ENCODE measurements around the gene GNAQ. TPM values are rescaled to one million over a fixed set of nuclear protein-coding genes. Genes with fewer than 3 reads are reported as not detected.
A peak's percentile ranks its signal among the peaks of the same experiment; 100 is the strongest.
"Not testable (repeated sequence)": the region's sequence is repeated elsewhere in the genome, so short reads cannot be mapped to it uniquely, and the experiment has no call there.

Gene GNAQ
- polyA plus RNA-seq, 1 donor, result 29.4 TPM

DNA sequence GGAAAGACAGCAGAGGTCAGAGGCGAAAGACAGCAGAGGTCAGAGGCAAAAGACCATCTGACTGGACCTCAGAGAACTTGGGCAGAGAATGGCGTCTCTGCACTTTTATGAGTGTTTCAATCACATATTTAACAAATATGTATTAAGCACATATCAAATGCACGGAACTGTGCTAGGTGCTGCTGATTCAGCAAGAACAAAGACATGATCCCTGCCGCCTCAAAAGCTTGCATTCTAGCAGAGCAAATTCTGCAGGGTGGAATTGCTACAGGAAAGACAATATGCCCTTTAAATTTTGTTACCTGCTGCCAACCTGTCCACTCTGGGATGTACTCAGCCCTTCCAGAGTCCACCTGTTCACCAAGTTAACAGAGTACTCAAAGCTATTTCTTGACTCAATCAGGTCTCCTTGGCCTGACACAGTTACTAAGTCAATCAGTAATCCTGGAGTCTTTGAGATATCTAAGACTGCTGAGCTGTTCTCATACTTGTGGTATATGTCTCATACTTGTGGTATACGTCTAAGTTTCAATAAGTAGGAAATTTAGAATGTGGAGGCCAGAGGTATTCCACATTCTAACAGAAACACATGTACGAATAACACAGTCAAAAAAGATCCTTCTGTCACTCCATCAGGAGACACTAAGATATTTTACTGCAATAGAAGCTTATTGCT is 131.8 kb downstream of the GNAQ start:
- no peak for DNase-seq

DNA sequence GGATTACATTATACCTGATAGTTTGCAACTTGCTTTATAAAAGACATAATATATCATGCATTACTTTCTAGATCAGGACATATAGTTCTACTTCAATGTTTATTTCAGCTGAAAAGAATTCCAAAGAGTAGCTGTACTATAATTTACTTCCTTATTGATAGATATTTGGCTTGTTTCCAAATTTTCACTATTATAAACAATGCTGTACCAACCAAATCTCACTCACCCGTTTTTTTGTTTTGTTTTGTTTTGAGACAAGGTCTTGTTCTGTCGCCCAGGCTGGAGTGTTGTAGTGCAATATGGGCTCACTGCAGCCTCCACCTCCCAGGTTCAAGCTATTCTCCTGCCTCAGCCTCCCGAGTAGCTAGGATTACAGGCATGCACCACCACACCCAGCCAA is 132.7 kb downstream of the GNAQ start:
- no peak for DNase-seq

- DNase-seq, result no peak
These were observed 134.5 kb downstream of the GNAQ start for GRCh38 chr9:77896938-77897667.

DNA sequence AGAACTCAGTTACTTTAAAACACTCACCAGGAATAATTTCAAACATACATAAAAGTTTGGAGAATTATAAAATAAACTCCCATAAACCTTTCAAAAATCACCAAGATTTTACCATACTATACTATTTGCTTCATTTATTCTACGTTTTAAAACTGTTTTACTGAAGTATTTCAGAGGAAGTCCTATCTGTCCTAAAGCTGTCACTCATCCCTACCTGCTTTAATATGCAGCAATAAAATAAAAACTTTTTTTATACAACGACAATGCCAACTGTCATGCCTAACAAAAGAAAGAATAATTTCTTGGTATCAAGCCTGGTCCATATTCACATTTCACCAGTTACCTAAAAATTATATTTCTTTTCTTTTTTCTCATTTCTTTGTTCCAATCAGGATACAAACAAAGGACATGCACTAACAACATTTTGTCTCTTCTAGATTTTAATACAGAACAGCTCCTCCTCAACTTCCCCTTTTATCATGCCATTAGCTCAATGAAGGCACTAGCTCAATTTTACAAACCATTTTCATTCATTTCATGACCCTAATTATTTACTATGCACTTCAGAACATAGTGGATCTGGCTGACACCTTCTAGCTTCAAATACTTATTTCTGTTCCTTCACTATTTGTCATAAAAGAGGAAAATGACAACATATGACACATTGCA is 135.2 kb downstream of the GNAQ start:
- DNase-seq, result no peak

DNA sequence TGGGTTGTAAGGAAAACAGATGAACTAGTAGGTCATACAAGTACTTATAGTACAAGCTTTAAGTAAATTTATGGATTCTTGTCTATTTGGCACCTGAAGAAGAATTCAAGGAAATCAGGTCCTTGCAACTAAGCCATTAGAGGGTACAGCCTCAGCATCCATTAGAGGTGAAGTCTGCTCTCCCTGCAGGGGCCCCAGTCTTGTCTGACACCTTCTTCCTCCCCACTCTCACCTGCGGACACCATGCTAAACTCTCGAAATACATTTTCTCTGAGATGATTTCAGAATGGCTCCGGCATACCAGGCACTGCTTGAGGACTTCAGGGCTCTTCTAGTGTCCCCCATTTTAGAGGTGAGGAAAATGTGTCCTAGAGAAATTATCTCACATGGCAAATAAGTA is 137.9 kb downstream of the GNAQ start:
- no peak for DNase-seq

DNA sequence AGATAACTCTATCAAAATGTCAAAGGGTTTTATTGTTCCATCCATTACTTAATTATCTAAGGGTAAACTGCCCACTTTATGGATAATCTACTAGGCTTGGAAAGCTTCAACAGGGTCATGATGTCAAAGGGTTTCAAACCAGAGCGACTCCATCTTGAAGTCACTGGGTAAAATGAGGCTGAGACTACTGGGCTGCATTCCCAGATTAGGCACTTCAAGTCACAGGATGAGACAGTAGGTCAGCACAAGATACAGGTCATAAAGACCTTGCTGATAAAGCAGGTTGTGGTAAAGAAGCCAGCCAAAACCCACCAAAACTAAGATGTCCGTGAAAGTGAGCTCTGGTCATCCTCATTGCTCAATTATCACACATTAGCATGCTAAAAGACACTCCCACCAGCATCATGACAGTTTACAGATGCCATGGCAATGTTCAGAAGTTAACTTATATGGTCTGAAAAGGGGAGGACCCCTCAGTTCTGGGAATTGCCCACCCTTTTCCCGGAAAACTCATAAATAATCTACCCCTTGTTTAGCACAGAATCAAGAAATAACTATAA is 138.6 kb downstream of the GNAQ start:
- DNase-seq, result no peak

DNA sequence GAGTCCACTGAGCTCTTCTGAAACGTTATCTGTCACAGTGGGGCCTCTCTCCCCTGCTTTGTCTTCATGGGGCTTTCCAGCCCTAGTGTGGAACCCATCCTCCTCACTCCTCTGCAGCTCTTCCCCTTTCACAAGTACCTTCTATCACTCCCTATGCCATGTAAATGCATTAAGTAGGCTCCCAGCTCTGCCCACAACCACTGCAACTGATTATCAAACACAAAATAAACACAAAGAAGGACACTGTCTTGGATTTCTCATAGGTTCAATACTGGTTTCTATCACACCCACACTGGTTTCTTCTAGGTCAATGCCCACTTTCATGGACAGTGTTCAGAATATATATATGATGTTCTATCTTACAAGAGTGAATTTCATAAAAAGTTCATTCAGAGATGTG is 139.4 kb downstream of the GNAQ start:
- no peak for DNase-seq

DNA sequence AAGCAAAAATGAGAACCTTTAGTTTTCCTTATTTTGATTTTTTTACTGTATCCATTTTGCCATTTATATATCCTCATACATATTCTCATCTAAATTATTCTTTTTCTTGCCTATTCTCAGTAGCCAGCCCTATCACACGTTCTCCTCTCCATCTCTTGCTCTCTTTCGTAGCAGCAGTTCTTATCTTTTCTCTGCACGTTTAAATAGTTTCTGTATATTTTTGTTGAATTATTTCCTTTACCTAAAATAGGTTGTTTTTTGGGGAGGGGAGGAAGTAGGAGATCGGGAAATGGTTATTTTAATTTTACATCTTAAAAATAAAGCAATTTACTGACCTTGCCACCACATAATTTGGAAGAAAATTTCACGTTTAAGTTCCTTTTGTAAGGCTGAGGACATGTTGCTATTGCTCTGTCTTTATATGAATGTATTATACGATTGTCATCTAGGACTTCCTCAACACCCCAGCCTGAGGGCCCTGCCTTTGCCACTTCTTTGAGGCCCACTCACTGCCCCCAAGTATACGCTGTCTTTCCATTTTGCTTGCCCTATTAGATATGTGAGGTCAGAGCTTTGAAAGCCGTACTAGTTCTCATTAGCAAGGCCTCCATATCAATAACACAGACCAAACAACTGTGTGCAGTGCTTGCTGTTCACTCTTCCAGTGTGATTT is 140.3 kb downstream of the GNAQ start:
- no peak for DNase-seq

DNA sequence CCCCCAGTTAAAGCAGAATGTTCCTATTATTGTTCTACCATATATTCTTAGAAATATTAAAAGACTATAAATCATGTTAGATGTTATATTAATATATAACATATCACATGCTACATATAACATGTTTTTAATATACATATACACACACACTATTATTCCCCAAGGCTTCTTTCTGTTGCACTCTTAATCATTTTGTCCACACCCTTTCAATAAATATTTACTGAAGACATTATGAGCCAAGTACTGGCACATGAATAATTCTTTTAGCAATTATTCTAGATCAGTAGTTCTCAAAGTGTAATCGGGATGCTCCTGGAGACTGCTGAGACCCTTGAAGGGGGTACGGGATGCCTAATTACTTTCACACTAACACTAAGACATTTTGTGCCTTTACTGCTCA is 143.9 kb downstream of the GNAQ start:
- no peak for DNase-seq

DNA sequence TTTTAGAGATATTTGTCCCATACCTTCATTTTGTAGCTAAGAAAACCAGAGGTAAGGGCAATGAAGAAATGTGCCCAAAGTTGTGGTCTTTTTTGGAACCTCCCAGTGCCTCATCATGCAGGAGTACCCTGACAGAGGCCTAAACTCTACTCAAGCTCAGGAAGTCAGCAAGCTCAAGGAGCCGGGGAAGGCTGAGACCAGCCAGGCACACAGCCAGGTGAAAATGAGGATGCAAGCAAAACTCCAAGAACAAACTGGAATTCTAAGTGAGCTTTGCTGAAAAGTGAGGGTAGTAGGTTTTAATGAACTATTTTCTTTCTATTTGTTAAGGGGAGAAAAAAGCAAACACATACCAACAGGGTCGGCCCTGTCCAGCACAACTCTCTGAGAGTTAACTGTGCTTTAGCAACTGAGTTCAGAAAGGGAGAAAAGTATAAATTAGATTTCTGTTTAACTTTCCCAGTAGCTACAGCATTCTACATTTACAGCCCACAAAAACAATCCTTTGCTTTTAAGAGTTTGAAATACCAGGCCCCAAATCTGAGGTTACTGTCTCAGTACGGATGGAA is 146.4 kb downstream of the GNAQ start:
- DNase-seq, result peak; percentile 37

GRCh38 chr9:77883846-77884771 is 147.5 kb downstream of the GNAQ start:
- no peak for DNase-seq

DNA sequence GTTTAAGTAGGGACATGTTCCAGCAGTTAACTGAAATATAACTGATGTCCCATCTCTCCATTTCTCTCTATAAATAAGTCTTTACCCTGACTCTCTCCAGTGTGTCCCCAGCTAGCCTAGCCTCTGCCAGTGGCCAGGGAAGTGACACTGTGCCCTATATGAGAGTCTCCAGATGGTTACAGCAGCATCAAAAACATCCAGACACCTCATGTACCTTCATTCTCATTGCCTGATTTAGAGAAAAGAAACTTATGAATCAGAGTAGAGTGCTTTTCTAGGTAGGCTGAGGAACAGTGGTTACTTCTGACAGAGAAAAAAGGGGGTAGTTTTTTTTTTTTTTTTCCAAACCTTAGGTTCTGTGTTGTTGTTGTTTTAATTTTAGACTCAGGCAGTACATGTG is 148.5 kb downstream of the GNAQ start:
- DNase-seq, result no peak

DNA sequence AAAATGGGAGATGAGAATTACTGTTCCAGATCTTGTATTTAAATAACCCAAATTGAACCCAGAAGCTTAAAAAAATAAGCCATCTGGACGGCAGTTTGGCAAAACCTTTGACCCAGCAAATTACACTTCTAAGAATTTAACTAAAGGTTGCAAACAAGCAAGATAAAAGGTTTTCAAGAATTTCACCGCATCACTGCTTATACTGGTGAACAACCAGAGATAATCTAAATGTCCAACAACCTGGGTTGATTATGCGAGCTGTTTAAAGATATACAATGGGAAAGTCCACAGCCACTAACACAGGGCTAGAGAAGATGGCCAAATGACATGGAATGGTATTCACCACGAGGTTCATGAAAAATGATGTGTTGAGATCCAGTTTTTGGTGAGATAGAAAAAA is 149.3 kb downstream of the GNAQ start:
- DNase-seq, result no peak

GRCh38 chr9:77881634-77882033 is 150.0 kb downstream of the GNAQ start:
- not testable (repeated sequence) for DNase-seq

- DNase-seq, result no peak
These were observed 150.5 kb downstream of the GNAQ start for GRCh38 chr9:77881111-77881510.

DNA sequence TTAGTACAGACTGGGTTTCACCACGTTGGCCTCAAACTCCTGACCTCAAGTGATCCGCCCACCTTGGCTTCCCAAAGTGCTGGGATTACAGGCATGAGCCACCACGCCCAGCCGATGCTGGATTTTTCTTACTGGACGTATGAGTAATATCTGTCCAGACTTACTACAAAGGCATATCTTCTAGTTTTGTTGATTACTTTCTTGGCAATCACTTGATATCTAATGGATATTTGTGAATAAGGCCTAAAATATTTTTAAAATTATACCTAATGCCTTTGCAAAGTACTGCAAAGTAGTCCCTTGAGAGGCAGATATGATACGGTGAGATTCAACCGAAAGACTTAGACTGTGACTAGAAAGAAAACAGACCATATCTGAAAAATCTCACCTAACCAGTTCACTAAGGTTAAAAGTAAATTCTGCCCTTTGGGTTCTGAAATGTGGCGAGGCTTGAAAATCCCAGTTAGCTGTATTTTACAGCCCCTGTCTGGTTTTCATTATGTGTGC is 152.1 kb downstream of the GNAQ start:
- DNase-seq, result no peak

DNA sequence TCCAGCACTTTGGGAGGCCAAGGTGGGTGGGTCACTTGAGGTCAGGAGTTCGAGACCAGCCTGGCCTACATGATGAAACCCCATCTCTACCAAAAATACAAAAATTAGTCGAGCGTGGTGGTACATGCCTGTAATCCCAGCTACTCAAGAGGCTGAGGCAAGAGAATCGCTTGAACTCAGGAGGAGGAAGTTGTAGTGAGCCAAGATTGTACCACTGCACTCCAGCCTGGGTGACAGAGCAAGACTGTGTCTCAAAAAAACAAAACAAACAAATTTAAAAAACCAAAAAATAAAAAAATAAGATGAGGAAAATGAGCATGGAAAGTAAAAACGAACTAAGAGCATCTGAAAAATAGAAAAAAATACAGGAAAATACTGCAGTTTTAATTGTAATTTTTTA is 152.8 kb downstream of the GNAQ start:
- not testable (repeated sequence) for DNase-seq

GRCh38 chr9:77877976-77878375 is 153.6 kb downstream of the GNAQ start:
- DNase-seq, result no peak

GRCh38 chr9:77876590-77876989 is 155.0 kb downstream of the GNAQ start:
- DNase-seq, result no peak

DNA sequence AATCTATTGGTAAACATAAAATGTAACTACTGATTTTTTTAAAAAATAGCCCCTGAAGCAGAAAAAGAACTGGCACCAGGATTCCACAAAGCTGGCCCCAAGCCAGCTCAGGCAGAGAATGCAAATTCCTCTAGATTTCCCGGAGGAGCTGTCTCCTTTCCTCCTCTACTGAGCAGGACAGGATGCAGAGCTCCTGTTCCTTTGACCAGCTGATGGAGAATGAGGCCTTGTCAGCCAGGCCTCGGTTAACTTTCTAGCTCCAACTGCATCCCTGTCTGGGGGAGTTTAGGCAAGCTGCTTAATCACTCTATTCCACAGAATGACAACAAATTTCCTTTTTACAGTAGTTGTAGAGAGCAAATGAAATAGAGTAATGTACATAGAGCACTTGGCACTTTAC is 155.5 kb downstream of the GNAQ start:
- DNase-seq, result no peak

DNA sequence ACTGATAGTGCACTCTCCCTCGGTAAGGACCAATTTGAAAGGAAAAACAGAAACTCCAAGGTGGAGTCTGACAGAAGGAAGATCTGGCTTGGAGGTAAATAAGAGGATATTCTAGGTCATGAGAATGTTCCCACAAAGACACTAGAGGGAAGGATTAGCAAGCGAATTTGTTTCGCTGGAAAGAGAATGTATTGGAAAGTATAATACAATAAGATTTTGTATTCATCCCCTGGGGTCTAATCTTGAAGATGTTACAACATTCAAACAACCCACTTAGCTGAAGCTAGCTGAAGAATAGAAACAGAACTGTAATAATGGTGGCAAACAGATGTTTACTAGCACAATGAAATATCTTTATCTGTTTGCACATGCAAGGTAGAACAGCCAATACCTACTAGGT is 158.7 kb downstream of the GNAQ start:
- DNase-seq, result peak; percentile 43
